Measurements from ENCODE around the gene NRAP.

GRCh38 chr10:113689057-113689456, 25.2 kb upstream of the NRAP start:
- TF ChIP-seq RXRA (IDR thresholded peaks at IDR 0.05) (no peak), TAF1 (conservative IDR thresholded peaks at IDR 0.05) (no peak), HNF4G (IDR thresholded peaks at IDR 0.05) (no peak), SP1 (IDR thresholded peaks at IDR 0.05) (no peak), MAX (IDR thresholded peaks at IDR 0.05) (no peak)
- TF ChIP-seq, protein P1, sequence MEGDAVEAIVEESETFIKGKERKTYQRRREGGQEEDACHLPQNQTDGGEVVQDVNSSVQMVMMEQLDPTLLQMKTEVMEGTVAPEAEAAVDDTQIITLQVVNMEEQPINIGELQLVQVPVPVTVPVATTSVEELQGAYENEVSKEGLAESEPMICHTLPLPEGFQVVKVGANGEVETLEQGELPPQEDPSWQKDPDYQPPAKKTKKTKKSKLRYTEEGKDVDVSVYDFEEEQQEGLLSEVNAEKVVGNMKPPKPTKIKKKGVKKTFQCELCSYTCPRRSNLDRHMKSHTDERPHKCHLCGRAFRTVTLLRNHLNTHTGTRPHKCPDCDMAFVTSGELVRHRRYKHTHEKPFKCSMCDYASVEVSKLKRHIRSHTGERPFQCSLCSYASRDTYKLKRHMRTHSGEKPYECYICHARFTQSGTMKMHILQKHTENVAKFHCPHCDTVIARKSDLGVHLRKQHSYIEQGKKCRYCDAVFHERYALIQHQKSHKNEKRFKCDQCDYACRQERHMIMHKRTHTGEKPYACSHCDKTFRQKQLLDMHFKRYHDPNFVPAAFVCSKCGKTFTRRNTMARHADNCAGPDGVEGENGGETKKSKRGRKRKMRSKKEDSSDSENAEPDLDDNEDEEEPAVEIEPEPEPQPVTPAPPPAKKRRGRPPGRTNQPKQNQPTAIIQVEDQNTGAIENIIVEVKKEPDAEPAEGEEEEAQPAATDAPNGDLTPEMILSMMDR (IDR thresholded peaks at IDR 0.05; ENCODE audit: low read depth, low read length, missing input control), result no peak

All from liver (tissue), 3 donors.